ENCODE data around the gene TSEN34.
"Not testable (repeated sequence)": the region's sequence is repeated elsewhere in the genome, so short reads cannot be mapped to it uniquely, and the experiment has no call there.

Gene TSEN34

DNA sequence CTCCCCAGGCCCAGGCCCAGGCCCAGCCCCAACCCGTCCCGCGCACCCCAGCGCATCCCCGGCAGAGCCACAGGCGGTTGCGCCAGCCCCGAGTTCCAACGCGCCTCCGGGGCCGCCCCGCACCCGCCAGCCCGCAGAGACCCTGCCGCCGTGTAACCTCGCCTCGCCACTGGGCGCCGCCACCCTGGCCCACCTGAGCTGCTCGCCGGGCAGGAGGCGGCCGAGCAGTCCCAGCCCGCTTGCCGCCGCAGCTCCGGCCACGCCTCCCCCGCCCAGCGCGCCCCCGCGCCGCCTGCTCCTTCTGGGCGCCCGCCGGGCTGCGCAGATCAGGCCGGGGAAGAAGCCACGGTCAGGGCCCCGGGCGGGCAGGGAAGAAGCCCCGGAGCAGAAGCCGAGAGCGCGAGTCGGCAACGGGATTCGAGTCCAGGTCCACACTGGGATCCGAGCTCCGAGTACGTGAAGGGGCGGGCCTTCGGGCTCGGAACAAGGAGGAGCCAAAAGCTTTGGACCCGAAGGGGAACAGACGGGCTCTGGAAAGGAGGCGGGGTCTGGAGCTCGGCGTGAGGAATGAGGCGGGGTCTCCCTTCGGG, 1.9 kb upstream of the TSEN34 start, which contains the start of gene MBOAT7:
Gene MBOAT7, minus strand, starts transcription at position 436 of the 590 bp plus-strand sequence. CDS start 1,072 bp downstream, outside the sequence.
- DNase-seq: no peak

- peak; percentile 100 for DNase-seq
Observed at GRCh38 chr19:54189735-54190502, 1.2 kb upstream of the TSEN34 start.

- peak; percentile 100 for DNase-seq
Observed at GRCh38 chr19:54190503-54191010, 551 bp upstream of the TSEN34 start.

DNA sequence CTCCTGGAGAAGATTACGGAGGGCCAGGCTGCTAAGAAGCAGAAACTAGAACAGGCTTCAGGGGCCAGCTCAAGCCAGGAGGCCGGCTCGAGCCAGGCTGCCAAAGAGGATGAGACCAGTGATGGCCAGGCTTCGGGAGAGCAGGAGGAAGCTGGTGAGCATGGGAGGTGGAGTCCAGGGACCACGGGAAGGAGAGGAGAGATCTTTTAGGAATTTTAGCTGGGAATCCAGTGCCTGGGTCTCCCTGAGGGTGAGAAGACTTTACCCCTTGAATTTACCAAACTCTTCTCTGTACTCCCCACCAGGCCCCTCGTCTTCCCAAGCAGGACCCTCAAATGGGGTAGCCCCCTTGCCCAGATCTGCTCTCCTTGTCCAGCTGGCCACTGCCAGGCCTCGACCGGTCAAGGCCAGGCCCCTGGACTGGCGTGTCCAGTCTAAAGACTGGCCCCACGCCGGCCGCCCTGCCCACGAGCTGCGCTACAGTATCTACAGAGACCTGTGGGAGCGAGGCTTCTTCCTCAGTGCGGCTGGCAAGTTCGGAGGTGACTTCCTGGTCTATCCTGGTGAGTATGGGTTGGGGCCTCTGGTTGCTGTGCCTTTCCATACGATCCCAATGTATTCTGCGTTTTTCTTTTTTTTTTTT, 824 bp downstream of the TSEN34 start:
- no peak for DNase-seq

- DNase-seq: no peak
Observed at GRCh38 chr19:54193011-54193410, 1.9 kb downstream of the TSEN34 start.

GRCh38 chr19:54194463-54194862, 3.4 kb downstream of the TSEN34 start:
- not testable (repeated sequence) for DNase-seq

DNA sequence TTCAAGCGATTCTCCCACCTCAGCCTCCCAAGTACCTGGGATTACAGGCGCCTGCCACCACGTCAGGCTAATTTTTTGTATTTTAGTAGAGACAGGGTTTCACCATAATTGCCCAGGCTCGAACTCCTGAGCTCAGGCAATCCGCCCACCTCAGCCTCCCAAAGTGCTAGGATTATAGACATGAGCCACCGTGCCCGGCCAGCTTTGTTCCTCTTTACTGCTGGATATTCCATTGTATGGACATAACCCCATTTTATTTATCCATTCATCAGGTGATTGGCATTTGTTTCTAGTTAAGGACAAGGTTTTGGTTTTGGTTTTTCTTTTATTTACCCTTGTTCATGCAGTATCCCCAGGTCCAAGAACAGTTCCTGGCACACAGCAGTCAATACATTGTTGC, 5.4 kb downstream of the TSEN34 start:
- DNase-seq: no peak

DNA sequence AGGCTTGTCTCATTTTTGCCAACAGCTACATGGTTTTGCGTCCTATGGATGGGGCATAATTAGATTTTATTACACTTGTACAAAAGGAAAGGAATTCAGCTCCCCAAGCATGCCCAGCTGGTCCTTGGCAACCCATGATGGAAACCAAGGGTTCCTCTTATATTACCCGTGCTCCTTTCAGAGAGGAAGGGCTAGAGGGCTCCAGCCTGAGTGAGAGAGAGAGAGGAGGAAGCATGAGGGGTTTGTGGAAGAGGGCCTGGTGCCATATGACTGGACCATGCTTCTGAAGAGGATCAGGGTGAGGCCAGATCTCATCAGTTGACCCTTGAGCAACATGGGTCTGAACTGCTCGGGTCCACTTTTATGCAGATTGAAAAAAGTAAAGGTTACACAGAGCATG, 6.0 kb downstream of the TSEN34 start:
- no peak for DNase-seq

- DNase-seq: no peak
Observed at GRCh38 chr19:54199401-54199800, 8.3 kb downstream of the TSEN34 start.

DNA sequence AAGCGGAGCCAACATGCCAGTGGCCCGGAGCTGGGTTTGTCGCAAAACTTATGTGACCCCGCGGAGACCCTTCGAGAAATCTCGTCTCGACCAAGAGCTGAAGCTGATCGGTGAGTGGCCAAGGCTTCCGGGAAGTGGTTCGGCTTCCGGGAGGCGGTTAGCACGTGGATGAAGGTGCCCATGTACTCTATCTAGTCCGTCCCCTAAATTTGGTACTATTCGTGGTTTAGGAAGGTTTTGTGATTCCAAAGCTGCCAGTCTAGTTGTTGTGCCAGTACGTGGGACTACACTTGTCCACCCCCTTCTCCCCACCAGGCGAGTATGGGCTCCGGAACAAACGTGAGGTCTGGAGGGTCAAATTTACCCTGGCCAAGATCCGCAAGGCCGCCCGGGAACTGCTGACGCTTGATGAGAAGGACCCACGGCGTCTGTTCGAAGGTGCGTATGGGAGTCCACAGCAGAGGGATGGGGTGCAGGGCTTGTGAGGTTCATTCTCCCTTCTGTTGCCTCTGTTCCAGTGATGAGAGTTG, 10.1 kb downstream of the TSEN34 start:
- no peak for DNase-seq

DNA sequence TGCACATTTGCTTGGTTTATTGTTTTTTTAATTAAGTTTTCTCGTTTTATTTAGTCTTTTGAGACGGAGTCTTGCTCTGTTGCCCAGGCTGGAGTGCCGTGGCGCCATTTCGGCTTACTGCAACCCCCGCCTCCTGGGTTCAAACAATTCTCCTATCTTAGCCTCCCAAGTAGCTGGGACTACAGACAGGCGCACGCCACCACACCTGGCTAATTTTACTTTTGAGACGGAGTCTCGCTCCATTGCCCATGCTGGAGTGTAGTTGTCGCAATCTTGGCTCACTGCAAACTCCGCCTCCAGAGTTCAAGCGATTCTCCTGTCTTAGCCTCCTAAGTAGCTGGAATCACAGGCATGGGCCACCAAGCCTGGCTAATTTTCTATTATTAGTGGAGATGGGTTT, 10.9 kb downstream of the TSEN34 start:
- no peak for DNase-seq

- no peak for DNase-seq
Observed at GRCh38 chr19:54203151-54203611, 12.1 kb downstream of the TSEN34 start.

DNA sequence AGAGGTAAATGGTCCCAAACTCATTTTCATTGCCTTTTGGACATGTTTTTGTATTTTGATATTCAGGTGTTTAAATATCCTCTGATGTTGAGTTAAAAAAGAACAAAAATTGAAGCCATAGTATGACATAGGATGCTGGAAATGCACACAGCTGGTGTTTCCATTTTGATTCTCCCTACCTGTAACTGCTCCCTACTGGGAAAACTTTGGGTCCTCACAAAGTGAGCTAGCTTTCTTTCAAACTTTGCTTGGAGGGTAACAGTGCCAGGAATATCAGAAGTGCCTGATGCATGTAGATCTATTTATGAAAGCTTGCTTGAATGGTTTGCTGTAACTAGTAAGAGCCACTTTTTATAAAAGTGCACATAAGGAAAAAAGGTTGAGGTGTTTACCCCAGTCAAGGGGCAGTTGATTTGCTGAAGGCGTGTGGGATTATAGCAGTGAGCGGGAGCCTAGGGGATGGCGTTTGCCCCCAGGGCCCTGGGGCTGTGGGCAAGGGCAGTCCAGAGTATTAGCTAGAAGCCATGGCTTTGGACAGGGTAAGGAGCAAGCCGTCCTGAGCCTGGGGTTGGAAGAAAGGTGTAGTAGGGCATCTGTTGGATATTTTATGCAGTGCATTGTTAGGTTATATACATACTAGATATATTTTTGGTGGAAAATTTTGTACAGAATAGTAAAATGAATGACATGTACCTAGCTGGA, 13.8 kb downstream of the TSEN34 start:
- DNase-seq: no peak

DNA sequence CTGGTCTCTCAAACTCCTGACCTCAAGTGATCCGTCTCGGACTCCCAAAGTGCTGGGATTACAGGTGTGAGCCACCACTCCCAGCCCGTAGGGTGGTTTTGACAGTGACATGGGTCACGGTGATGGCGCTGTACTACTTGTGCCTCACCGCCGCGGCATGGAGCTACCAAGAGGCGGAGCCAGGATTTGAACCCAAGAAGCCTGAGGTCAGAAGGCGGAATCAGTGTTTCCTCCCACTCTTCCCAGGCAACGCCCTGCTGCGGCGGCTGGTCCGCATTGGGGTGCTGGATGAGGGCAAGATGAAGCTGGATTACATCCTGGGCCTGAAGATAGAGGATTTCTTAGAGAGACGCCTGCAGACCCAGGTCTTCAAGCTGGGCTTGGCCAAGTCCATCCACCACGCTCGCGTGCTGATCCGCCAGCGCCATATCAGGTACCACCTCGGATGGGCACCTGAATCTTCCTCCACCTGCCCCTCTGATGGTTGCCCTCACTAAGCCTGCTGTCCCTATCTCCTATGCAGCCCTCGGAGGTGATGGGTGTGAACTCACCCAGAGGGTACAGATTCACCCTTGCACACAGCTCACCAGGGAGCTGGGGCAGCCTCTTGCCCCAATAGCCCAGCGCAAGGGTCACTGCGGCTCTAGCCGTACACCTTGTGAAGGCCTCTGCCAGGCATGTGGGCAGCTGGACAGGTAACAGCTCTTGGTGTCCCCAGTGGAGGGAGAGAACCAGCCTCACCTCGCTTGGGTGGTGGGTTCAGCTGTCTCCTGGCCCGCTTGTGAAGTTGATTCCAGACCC, 15.1 kb downstream of the TSEN34 start:
- DNase-seq: no peak

- no peak for DNase-seq
Observed at GRCh38 chr19:54206831-54207177, 15.7 kb downstream of the TSEN34 start.

GRCh38 chr19:54207193-54207592, 16.1 kb downstream of the TSEN34 start:
- DNase-seq: not testable (repeated sequence)

GRCh38 chr19:54207676-54207982, 16.5 kb downstream of the TSEN34 start:
- no peak for DNase-seq

- peak; percentile 39 for DNase-seq
Observed at GRCh38 chr19:54207983-54208783, 17.1 kb downstream of the TSEN34 start.

DNA sequence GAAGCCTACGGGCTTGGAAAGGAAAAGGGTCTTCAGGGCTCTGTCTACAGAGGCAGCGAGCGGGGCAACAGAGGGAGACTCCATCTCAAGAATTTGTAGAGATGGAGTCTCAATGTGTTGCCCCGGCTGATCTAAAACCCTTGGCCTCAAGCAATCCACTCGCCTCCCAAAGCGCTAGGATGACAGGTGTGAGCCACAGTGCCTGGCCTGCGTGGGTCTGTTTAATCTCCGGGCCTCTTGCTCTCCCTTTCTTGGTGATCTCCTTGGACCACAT, 17.6 kb downstream of the TSEN34 start:
- DNase-seq: no peak

DNA sequence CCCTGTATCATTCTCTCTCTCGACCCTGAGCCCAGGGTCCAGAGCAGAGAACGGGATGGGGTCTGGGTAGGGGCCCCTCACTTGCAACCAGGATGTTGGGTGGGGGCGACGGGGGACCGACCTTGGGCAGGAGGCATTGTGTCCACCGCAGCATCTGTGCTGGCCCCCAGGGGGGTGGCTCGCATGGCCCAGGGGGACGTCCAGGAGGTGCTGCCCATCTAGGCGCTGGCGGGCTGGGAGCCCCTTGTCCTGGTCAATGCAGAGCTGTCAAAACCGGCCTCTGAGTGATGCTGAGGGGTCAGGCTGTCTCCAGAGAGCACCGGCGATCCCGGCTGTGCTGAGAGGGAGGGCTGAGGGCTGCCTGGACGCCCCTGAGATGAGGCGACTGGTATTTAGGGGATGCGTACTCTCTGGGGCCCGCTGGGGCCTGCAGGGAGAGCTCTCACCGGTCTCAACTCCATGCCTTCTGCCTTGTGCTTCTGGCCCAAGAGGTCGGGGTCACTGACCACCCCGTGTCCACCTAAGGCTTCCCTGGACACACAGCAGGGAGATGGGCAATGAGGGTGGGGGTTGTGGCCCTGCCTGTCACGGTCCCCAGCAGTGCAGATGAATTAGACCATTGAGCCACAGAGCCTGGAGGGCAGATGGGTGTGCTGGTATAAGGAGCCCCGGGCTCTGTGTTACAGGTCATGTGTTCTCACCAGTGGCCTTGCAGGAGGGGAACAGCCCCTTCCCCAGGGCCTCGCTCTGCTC, 18.1 kb downstream of the TSEN34 start:
- DNase-seq: no peak
